ENCODE results near the gene BRIP1.
"Not testable (repeated sequence)": the region's sequence is repeated elsewhere in the genome, so short reads cannot be mapped to it uniquely, and the experiment has no call there.

BRIP1 gene

DNA sequence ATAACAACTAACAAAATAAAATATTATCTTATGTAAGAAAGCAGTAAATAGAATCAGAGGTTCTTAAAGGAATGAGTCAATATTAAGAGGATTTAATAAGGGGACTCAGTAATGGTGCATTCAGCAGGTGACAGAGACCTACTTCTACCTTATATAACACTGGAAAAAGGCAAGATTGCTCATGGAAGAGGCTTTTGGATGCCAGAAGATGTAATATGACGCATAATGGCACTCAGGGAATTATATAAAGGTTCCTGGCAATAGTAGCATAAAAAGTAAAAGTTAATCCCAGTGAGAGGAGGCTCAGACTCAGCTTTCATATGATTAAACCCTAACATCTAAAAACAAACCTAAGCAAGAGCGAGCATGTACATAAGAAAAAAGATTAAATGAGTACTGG is 136.4 kb downstream of the BRIP1 start:
- DNase-seq, result no peak

DNA sequence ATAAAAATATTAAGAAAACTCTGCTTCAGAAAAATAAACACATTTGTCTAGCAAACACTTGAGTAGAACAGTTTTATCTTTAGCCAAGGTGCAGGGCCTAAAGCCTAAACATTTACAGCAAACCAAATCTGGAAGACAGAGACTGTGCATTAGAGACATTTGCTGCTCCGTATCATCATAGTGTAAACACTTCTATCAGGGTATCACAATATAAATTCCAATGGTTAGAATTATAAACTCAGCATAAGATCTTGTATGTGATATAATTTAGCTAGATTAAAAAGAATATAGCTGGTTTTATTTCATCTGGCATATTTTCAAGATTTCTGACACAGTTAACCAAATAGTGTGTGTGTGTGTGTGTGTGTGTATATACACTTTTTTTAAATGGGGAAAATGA is 138.6 kb downstream of the BRIP1 start:
- no peak for DNase-seq

DNA sequence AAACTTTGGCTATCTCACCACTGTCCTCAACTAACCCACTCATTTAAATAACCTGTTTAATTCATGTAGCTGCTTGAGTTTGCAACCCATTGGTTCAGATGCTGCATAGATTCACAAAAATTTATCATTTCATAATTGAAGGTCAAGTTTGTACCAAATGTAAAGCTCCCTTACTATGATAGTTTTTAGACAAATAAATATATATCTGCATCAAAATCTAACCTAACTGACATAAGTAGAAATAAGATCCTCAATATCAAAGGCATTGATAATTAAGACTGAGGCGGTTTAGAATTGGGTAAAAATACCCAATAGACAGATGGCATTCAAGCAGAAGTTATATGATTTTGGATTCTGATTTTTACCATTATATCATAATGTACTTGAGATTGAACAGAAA is 139.4 kb downstream of the BRIP1 start:
- no peak for DNase-seq

DNA sequence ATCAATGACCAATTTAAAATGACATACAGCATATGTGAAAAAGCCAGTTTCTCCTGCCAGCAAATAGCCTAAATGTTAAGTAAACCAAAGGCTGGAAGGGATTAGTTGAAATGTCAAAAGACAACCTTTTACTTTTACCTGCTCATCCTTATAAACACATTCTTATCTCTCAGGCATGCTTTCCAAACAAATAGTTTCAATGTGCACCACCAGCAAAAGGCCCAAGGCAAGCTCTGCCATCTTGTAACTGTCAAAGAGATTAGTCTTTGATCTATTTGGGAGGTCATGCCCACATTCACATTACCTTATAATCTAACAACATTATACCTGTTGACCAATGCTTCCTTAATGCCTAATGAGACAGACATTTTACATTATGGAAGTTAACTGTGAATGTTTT is 140.1 kb downstream of the BRIP1 start:
- no peak for DNase-seq

DNA sequence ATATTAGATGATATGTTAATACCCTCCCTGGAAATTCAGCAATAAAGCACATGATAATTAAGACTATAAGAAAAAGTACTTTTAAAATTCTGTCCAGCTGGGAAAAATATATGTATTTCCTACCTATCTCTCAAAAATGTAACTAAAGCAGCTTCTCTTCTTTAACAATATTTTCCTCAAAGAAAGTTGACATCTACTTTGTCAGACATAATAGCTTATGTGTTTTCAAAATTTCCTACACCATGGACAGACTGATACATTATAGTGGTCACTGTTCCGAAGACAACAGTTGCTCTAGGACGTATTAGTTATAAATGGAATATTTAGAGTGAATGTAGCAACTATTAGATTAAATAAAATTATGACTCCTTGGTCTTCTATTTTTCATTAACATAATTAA is 140.9 kb downstream of the BRIP1 start:
- no peak for DNase-seq

DNA sequence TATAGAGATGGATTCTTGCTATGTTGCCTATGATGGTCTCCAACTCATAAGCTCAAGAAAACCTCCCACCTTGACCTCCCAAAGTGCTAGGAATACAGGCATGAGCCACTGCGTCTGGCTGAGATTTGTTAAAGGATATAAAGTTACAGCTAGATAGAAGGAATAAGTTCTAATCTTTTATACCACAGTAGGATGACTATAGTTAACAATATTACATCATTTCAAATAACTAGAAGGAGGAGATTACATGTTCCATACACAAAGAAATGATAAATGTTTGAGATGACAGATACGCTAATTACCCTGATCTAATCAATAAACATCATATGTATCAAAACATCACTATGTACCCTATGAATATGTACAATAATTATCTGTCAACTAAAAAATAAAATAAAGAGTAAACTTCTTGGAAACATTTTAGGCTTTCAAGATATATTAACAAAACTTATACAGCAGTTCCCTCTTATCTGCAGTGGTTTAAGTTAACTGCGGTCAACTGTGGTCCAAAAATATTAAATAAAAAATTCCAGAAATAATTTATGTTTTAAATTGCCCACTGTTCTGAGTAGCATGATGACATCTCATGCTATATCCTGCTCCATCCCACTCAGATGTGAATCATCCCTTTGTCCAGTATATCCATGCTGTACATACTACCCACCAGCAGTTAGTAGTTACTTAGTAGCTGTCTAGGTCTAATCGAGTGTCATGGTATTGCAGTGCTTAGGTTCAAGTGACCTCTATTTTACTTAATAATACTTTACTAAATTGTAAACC is 143.1 kb downstream of the BRIP1 start:
- no peak for DNase-seq

DNA sequence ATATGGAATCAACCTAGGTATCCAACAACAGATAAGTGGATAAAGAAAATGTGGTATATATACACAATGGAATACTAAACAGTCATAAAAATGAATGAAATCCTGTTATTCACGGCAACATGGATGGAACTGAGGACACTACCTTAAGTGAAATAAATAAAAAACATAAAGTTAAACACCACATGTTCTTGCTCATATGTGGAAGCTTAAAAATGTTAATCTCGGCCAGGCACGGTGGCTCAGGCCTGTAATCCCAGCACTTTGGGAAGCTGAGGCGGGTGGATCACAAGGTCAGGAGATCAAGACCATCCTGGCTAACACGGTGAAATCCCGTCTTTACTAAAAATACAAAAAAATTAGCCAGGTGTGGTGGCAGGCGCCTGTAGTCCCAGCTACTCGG is 144.1 kb downstream of the BRIP1 start:
- not testable (repeated sequence) for DNase-seq

DNA sequence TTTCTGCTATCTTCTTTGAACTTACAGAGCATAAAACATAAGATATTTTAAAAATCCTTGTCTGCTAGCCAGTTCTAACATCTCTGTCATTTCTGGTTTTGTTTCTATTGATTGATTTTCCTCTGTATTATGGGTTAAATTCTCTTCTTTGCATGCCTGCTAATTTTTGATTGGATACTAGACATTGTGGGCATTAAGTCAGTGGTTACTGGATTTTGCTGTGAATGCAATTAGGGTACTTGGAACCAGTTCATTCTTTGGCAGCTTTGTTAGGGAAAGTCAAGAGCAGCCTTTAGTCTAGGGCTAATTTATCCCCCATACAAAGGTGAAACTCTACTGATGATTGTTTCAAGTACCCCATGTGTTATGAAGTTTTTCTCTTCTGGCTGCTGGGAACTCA is 145.3 kb downstream of the BRIP1 start:
- no peak for DNase-seq

DNA sequence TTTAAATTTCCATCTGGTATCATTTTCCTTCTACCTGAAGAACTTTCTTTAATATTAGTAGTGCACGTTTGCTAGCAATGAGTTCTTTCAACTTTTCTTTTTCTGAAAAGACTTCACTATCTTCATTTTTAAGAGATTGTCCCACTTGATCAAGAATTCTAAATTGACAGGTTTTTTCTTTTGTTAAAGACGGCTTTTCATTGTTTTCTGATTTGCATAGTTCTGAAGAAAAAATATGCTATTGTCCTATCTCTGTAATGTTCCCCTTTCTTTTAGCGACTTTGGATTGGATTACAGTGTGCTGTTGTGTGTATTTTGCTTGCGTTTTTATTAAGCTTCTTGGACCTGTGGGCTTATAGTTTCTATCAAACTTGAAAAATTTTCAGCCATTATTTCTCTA is 146.0 kb downstream of the BRIP1 start:
- no peak for DNase-seq

DNA sequence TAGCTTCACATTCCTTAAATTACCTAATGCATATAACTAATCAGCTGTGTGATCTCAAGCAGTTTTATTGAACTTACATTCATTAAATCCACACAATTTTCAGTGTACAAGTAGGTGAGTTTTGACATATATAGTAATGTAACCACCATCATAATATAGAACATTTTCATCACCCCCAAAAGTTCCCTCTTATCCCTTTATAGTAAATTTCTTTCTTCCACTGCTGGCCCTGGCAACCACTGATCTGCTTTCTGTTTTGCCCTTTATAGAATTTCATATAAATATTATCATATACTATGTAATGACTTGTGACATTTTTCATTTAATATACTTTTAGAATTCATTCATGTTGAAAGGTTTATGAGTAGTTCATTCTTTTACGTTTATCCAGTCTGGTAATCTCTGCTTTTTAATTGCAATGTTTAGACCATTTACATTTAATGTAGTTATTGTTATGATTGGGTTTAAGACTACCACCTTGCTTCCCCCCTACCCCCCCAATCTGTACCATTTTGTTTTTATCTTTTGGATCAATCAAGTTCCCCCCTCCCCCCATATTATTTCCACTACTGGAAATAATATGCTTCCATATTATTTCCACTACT is 147.0 kb downstream of the BRIP1 start:
- DNase-seq, result no peak

DNA sequence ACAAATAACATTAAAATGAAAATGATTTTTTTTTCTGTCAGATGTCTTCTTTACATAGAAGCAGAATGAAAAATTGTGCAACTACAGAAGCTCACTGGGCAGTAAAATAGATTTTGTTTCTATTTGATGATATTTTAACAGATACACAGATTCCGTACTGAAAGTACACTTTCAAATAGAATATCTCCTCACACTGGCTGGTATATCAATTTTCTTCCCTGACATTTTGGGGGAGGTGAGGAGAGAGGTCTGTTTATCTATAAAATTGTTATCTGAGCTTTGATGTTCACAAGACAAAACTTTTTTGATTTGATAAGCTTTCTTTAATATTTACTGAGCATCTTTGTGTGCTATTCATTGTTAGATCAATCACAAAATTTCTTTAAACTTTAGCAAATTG is 148.0 kb downstream of the BRIP1 start:
- DNase-seq, result no peak

DNA sequence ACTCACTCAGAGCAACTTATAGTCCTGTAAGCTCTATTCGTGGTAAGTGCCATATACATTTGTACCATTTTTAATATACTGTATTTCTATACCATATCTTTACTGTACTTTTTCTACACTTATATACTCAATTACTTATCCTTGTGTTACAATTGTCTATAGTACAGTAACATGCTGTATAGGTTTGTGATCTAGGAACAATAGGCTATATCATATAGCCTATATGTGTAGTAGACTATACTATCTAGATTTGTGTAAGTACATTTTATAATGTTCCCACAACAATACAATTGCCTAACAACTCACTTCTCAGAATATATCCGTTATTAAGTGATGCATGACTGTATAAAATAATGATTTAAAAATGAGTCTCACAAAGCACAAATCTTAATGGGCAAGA is 149.0 kb downstream of the BRIP1 start:
- no peak for DNase-seq

DNA sequence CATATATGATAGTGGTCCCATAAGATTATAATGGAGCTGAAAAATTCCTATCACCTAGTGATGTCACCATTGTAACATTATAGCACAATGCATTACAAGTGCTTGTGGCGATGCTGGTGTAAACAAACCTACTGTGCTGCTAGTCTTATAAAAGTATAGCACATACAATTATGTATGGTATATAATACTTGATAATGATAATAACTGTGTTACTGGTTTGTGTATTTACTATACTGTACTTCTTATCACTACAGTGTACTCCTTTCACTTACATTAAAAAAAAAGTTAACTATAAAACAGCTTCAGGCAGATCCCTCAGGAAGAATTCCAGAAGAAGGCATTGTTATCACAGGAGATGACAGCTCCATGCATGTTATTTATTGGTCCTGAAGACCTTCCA is 150.3 kb downstream of the BRIP1 start:
- no peak for DNase-seq

DNA sequence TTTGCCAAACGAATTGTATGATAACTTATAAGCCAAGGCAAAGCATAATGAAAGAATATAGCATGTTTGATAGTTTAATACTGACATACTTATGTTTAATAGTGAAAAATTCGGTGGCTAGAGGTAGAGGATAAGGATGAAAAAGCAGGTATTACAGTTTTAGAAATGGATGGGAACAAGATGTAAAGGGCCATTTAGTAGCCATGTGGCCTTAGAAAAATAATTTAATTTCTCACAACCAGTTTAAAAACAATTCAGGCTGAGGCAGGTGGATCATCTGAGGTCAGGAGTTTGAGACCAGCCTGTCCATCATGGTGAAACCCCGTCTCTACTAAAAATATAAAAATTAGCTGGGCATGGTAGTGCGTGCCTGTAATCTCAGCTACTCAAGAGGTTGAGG is 152.8 kb downstream of the BRIP1 start:
- no peak for DNase-seq

DNA sequence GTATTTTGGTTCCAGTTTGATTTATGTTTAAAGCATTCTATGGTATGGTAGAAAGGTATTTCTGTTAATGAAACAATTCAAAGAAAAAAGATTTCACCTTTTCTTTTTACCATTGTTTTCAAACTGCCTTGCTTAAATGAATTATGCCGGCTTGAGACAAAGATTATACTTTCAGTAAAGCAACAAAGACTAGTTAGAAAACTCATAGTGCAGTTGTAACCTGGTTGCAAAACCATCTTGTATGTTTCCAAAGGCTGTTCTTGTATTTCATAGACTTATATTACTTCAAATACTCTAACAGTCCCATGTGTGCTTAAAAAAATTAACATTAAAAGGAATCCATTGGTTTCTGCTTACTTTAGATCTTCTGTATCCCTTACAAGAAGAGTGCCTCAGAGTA is 153.8 kb downstream of the BRIP1 start:
- DNase-seq, result no peak

DNA sequence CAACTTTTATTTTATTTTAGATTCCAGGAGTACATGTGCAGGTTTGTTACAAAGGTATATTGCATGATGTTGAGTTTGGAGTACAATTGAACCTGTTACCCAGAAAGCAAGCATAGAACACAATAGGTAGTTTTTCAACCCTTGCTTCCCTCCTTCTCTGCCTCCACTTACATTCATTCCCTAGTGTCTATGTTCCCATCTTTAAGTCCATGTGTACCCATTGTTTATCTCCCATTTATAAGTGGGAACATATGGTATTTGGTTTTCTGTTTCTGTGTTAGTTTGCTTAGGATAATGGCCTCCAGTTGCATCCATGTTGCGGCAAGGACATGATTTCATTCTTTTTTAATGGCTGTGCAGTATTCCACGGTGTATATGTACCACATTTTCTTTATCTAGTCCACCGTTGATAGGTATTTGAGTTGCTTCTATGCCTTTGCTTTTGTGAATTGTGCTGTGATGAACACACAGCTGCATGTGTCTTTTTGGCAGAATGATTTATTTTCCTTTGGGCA is 158.3 kb downstream of the BRIP1 start:
- DNase-seq, result no peak

DNA sequence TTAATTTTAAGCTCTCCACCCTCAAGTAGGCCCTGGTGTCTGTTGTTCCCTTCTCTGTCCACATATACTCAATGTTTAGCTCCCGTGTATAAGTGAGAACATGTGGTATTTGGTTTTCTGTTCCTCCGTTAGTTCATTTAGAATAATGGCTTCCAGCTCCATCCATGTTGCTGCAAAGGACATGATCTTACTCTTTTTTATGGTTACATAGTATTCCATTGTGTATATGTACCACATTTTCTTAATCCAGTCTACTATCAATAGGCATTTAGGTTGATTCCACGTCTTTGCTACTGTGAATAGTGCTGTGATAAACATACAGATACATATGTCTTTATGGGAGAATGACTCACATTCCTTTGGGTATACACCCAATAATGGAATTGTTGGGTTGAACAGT is 160.9 kb downstream of the BRIP1 start:
- no peak for DNase-seq

DNA sequence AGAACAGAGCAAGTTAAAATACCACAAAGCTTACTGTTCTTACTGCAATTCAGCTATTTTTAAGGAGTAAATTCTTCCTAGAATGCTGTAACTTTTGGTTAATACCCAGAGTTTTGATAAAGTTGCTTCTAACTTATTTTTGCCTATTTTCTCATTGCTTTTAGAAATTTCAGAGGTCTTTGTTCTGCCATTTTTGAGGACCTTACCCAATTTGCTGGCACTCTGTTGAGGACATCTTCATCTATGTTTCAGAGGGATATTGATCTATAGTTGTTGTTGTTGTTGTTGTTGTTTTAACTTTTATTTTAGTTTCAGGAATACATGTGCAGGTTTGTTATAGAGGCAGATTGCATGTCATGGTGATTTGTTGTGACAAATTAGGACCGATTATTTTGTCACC is 161.3 kb downstream of the BRIP1 start:
- no peak for DNase-seq

DNA sequence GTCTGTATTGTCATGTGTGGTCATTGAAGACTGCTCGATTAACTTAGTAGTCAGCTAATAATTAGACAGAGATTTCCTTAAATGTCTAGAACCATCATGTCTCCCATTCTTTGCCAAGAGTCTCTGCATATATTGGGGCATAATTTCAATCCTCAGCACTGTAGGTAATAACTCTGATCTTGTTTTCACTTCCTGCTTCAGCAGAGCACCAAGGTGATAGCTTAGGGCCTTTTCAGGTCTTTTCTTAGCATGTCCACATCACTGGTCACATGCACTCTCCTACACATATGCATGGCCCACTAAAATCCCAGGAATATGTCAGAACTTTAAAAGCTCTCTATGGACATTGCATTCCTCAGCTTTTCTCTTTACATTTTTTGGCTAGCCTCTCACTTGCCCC is 162.0 kb downstream of the BRIP1 start:
- no peak for DNase-seq

DNA sequence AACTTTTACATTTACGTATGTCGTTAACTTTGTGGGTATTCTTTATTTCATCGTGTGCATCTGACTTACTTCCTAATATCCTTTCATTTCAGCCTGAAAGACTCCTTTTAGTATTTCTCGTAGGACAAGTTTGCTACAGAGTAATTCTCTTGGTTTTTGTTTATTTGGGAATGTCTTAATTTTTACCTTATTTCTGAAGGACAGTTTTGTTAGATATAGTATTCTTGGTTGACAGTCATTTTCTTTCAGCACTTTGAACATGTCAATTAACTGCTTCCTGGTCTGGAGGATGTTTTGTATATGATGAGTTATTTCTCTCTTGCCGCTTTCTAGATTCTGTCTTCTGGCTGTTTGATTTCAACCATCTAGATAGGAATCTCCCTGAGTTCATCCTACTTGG is 163.1 kb downstream of the BRIP1 start:
- DNase-seq, result no peak

DNA sequence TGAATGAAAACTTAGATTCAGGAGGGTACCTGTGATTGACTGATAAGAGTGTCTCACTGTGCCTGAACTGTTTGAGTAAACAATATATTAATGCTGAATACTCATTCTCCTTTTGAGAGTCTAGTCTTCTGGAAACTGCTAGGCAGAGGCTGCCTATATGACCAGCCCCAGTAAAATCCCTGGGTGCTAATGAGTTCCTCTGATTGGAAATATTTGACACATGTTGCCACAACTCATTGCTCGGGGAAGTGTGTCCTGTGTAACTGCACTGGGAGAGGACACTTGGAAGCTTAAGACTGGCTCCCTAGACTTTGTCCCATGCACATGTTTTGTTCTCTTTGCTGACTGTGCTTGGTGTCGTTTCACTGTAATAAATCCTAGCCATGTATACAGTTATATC is 163.6 kb downstream of the BRIP1 start:
- DNase-seq, result no peak

DNA sequence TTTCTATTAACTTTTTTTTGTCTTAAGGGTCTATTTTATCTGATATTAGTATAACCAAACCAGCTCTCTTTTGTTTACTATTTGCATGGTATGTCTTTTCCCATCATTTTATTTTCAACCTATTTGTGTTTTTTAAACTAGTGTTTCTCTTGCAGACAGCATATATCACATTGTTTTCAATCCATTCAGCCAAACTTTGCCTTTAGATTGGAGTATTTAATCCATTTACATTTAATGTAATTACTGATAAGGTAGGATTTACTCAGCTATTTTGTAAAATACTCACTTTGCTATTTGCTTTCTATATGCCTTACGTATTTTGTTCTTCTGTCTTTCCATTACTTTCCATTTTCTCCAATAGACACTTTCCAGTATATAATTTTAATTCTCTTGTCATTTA is 164.3 kb downstream of the BRIP1 start:
- DNase-seq, result no peak

DNA sequence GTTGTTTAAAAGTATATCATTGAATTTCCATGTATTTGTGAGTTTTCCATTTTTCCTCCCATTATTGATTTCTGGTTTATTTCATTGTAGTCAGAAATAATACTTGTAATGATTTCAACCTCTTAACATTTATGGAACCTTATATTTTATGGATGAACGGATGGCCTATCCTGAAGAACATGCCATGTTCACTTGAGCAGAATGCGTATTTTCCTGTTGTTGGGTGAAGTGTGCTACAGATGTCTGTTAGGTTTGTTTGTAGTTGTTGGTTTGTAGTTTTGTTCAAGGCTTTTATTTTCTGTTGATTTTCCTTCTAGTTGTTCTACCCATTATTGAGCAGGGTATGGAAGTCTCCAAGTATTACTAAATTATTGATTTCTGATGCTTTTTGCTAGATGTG is 165.1 kb downstream of the BRIP1 start:
- no peak for DNase-seq

DNA sequence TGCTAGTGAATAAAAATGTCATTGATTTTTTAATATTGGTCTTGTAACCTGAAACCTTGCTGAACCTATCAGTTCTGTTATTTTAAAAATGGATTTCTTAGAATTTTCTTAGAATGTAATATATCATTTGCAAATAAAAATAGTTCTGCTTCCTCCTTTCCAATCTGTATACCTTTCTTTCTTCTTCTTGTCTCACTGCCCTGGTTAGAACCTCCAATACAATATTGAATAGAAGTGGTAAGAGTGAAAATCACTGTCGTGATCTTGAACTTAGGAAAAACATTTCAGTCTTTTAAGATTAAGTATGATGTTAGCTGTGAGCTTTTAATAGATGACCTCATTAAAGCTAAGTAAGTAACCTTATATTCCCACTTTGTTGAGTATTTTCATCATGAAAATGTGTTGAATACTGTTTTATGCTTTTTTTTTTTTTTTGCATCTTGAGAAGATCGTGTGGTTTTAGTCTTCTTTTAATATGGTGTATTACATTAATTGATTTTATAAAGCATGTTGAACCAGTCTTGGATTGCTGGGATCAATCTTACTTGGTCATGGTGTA is 167.5 kb downstream of the BRIP1 start:
- no peak for DNase-seq

Measured in T-helper 2 cell (primary cell).